ENCODE results near the gene CIZ1. TPM values are rescaled to one million over a fixed set of nuclear protein-coding genes. Genes with fewer than 3 reads are reported as not detected.

Gene CIZ1
- total RNA-seq, 1 experiment from 2014 or later: 111 TPM

DNA sequence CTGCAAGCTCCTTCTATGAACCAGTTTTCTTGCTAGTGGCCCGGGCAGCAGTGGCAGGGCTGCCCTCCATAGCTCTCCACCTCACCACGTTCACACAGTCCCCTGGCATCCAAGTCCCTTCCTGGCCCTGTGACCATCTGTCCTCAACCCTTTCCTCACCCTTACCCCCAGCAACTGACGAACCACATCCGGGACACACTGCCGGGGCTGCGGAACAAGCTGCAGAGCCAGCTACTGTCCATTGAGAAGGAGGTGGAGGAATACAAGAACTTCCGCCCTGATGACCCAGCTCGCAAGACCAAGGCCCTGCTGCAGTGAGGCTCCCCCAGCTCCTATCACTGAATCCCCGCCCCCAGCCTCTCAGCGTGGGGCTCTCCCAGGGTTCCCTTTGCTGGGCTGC, 30.7 kb upstream of the CIZ1 start:
- H3K9me3 ChIP-seq (ENCODE audit: control insufficient read depth, insufficient read depth, low read depth, low read length): no peaks in the 10 kb centered on the region
- in situ Hi-C loops (cut with HindIII; ENCODE audit: low pct_unique_long_range_greater_than_20kb, low sequenced_read_pairs) (no loop called here), intact Hi-C loops (cut with micrococcal nuclease; ENCODE audit: unreplicated experiment) (no loop called here)
- no peak for ATAC-seq
- no peaks in the 10 kb centered on the region for H3K27me3 ChIP-seq (ENCODE audit: control insufficient read depth, insufficient read depth, low read length)
- H3K4me3 ChIP-seq (ENCODE audit: low read depth in 2 of 2, low read length in 2 of 2): no peak overlapping the region
- no peak for DNase-seq (ENCODE audit: low read depth, low spot score)
- no TSS peak for BruUV-seq (replicated peaks)
- TF ChIP-seq TCF7L2 (IDR thresholded peaks at IDR 0.05; ENCODE audit: low read depth, low read length) (no peak), POLR2AphosphoS5 (IDR thresholded peaks at IDR 0.05; ENCODE audit: low read depth, low read length) (no peak), SIN3A (IDR thresholded peaks at IDR 0.05; ENCODE audit: borderline replicate concordance, insufficient read depth, low read depth, low read length) (no peak), CTCF (IDR thresholded peaks at IDR 0.05) (no peak)
- TF ChIP-seq, protein P1, sequence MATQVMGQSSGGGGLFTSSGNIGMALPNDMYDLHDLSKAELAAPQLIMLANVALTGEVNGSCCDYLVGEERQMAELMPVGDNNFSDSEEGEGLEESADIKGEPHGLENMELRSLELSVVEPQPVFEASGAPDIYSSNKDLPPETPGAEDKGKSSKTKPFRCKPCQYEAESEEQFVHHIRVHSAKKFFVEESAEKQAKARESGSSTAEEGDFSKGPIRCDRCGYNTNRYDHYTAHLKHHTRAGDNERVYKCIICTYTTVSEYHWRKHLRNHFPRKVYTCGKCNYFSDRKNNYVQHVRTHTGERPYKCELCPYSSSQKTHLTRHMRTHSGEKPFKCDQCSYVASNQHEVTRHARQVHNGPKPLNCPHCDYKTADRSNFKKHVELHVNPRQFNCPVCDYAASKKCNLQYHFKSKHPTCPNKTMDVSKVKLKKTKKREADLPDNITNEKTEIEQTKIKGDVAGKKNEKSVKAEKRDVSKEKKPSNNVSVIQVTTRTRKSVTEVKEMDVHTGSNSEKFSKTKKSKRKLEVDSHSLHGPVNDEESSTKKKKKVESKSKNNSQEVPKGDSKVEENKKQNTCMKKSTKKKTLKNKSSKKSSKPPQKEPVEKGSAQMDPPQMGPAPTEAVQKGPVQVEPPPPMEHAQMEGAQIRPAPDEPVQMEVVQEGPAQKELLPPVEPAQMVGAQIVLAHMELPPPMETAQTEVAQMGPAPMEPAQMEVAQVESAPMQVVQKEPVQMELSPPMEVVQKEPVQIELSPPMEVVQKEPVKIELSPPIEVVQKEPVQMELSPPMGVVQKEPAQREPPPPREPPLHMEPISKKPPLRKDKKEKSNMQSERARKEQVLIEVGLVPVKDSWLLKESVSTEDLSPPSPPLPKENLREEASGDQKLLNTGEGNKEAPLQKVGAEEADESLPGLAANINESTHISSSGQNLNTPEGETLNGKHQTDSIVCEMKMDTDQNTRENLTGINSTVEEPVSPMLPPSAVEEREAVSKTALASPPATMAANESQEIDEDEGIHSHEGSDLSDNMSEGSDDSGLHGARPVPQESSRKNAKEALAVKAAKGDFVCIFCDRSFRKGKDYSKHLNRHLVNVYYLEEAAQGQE (IDR thresholded peaks at IDR 0.05; ENCODE audit: insufficient read depth in 1 of 2, low read depth in 2 of 2, low read length in 1 of 2): no peak
- H3K27ac ChIP-seq (ENCODE audit: low read length): no peak overlapping the region
- no peaks in the 10 kb centered on the region; the same call in 1 of the 2 replicates for H3K4me1 ChIP-seq (ENCODE audit: control insufficient read depth, insufficient read depth, low read length)
- POLR2A ChIA-PET: no interaction called here
- H3K36me3 ChIP-seq (ENCODE audit: control insufficient read depth, insufficient read depth, low read length): no peaks in the 10 kb centered on the region
- CTCF ChIA-PET: interaction anchor here (0.6 kb wide), 1 partner anchor 29 kb away, joined by 3 read pairs; no protein-coding TSS in a partner anchor

DNA sequence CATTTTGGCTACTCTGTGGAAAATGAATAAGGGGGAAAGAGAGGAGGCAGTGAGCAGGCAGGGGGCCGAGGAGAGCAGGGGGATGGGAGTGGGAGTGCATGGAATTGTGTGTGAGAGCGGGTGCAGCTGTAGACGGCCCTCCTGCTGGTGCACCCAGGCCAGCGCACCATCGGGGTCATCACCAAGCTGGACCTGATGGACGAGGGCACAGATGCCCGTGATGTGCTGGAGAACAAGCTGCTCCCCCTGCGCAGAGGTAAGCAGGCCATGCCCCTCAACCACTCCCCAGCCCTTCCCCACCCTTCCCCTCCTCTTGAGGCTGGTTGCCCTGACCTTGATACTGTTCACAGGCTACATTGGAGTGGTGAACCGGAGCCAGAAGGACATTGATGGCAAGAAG, 28.5 kb upstream of the CIZ1 start:
- CTCF ChIA-PET: no interaction called here
- POLR2A ChIA-PET: no interaction called here
- intact Hi-C loops (cut with micrococcal nuclease; ENCODE audit: unreplicated experiment) (no loop called here), in situ Hi-C loops (cut with HindIII; ENCODE audit: low pct_unique_long_range_greater_than_20kb, low sequenced_read_pairs) (no loop called here)
- no peak for TF ChIP-seq TCF7L2 (IDR thresholded peaks at IDR 0.05; ENCODE audit: low read depth, low read length)
- no peak for TF ChIP-seq POLR2AphosphoS5 (IDR thresholded peaks at IDR 0.05; ENCODE audit: low read depth, low read length)
- no peak for TF ChIP-seq CTCF (IDR thresholded peaks at IDR 0.05)
- TF ChIP-seq SIN3A (IDR thresholded peaks at IDR 0.05; ENCODE audit: borderline replicate concordance, insufficient read depth, low read depth, low read length): no peak
- TF ChIP-seq, protein P1 (IDR thresholded peaks at IDR 0.05; ENCODE audit: insufficient read depth in 1 of 2, low read depth in 2 of 2, low read length in 1 of 2): no peak
- ATAC-seq: no peak
- H3K27me3 ChIP-seq (ENCODE audit: control insufficient read depth, insufficient read depth, low read length): no peaks in the 10 kb centered on the region
- BruUV-seq (replicated peaks): no TSS peak
- H3K4me3 ChIP-seq (ENCODE audit: low read depth in 2 of 2, low read length in 2 of 2): no peak overlapping the region
- H3K4me1 ChIP-seq (ENCODE audit: control insufficient read depth, insufficient read depth, low read length): no peaks in the 10 kb centered on the region; the same call in 1 of the 2 replicates
- H3K27ac ChIP-seq (ENCODE audit: low read length): no peak overlapping the region
- no peaks in the 10 kb centered on the region for H3K9me3 ChIP-seq (ENCODE audit: control insufficient read depth, insufficient read depth, low read depth, low read length)
- no peaks in the 10 kb centered on the region for H3K36me3 ChIP-seq (ENCODE audit: control insufficient read depth, insufficient read depth, low read length)
- no peak for DNase-seq (ENCODE audit: low read depth, low spot score)
